Glutamatergic neuron (in vitro differentiated cells): Measurements from ENCODE around the gene DCXR. TPM values are rescaled to one million over a fixed set of nuclear protein-coding genes. Genes with fewer than 3 reads are reported as not detected.

ENCODE experiments used
- DNase-seq: peaks from one replicate; pipeline ENCODE4 v3.0.0; 2022
- H3K27ac Mint-ChIP-seq: one replicate; pipeline ENCODE4 v1.8.0; 2020; ENCODE audit warnings: mild to moderate bottlenecking, mixed read lengths, inconsistent platforms; ENCODE audit not compliant: unreplicated experiment
- H3K27me3 Mint-ChIP-seq: one replicate; pipeline ENCODE4 v1.8.0; 2020; ENCODE audit warnings: mild to moderate bottlenecking, moderate library complexity, mixed read lengths, inconsistent platforms; ENCODE audit not compliant: unreplicated experiment
- H3K36me3 Mint-ChIP-seq: one replicate; pipeline ENCODE4 v1.8.0; 2020; ENCODE audit warnings: mild to moderate bottlenecking, mixed read lengths, inconsistent platforms; ENCODE audit not compliant: unreplicated experiment
- H3K4me1 Mint-ChIP-seq: one replicate; pipeline ENCODE4 v1.8.0; 2020; ENCODE audit warnings: mild to moderate bottlenecking, low read depth, mixed read lengths, inconsistent platforms; ENCODE audit not compliant: unreplicated experiment
- H3K4me3 Mint-ChIP-seq: one replicate; pipeline ENCODE4 v1.8.0; 2020; ENCODE audit warnings: mild to moderate bottlenecking, mixed read lengths, inconsistent platforms; ENCODE audit not compliant: unreplicated experiment
- H3K9me3 Mint-ChIP-seq: one replicate; pipeline ENCODE4 v1.8.0; 2020; ENCODE audit warnings: mild to moderate bottlenecking, moderate library complexity, mixed read lengths, inconsistent platforms; ENCODE audit not compliant: unreplicated experiment
- CTCF ChIP-seq: fragments of 200-600 bp; sonication (generic); IDR thresholded peaks from one replicate; pipeline ENCODE4 v1.5.0; 2021; ENCODE audit not compliant: partially characterized antibody, unreplicated experiment
- total RNA-seq: library from RNA; stranded (reverse); fragmentation: NEBNext Ultra II Directional; extraction: Animal tissue kit (Norgen Biotek cat#: 25700); gene quantifications from one replicate; pipeline ENCODE4 v1.2.1, GENCODE V29; 2021; ENCODE audit not compliant: unreplicated experiment

Gene DCXR
- total RNA-seq, 1 donor from 2014 or later, result 89.5 TPM

DNA sequence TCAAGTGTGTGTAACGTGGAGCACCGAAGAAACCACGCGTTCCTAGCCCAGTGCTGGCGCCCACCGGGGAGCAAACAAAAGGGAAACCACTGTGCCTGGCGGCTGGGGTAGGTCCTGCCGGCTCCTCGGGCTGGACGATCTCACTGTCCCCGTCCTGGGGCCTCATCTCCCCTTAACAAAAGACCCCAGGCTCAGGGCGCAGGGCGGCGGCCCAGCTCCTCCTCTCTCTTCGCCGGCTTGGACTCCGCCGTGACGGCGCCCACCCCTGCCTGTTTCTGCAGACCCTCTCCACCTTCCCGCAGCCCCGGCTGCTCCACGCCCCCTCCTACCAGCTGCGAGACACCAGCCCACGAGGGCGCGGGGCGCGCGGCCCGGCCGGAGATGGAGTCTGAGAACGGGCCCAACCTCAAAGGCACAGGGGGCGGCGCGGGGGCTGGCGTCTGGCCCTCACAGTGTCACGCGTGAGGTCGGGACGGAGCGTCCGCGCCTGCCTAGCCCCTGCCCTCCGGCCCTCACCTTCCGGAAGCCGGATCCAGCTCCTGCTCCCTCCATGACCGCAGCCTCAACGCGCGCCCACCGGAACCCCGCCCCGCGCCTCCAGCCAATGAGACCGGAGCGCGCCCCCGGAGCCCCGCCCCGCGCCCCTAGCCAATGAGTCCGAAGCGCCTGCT lies 15.1 kb downstream of the DCXR start, which contains the start of gene CENPX:
Gene CENPX (minus strand): TSS at position 569 of the 671 bp plus-strand sequence. CDS start 17 bp downstream, at position 552.
- no peaks in the 10 kb centered on the region for H3K36me3 Mint-ChIP-seq
- no peak for DNase-seq

DNA sequence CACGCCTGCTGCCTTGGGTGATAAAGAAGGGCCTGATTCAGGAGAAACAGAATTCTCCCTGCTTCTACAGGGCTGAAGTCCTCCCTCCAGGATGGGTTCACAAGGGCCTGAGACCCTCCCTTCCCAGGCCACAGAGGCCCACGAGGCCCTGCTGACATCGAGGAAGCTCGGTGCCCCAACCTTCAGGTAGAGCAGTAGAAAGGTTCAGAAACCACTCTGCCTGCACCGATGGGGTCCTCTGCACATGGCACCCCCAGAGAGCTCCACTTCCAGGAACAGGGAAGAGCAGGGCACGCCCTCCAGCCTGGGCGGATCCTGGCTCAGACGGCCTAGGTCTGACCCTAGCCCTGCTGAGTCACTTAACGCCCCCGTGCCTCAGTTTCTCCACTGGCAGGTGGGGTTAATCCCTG lies 15.6 kb downstream of the DCXR start:
- peaks cover 7% of the 10 kb centered on the region for H3K4me1 Mint-ChIP-seq
- peak overlapping the region; percentile 38 for H3K27ac Mint-ChIP-seq
- H3K9me3 Mint-ChIP-seq, result peaks cover 3% of the 10 kb centered on the region
- peak overlapping the region; percentile 86 for H3K4me3 Mint-ChIP-seq
- H3K27me3 Mint-ChIP-seq, result peaks cover 9% of the 10 kb centered on the region
- no peak for TF ChIP-seq CTCF
- no peaks in the 10 kb centered on the region for H3K36me3 Mint-ChIP-seq
- no peak for DNase-seq

More for the DNA sequence above, 15.1 kb downstream of the DCXR start, which contains the start of gene CENPX:
- Mint-ChIP-seq H3K4me1 (peaks cover 7% of the 10 kb centered on the region), H3K4me3 (peak within 1 kb of the TSS; percentile 86), H3K9me3 (peaks cover 3% of the 10 kb centered on the region), H3K27me3 (peaks cover 9% of the 10 kb centered on the region), H3K27ac (peak within 1 kb of the TSS; percentile 38)
- TF ChIP-seq CTCF, result no peak

GRCh38 chr17:82021107-82021899 lies 16.2 kb downstream of the DCXR start:
- Mint-ChIP-seq H3K27me3 (peaks cover 7% of the 10 kb centered on the region), H3K27ac (peak overlapping the region; percentile 22)

GRCh38 chr17:82020572-82021106 lies 16.9 kb downstream of the DCXR start:
- Mint-ChIP-seq H3K27ac (no peak overlapping the region), H3K27me3 (peaks cover 7% of the 10 kb centered on the region), H3K4me1 (peaks cover 7% of the 10 kb centered on the region), H3K9me3 (peaks cover 3% of the 10 kb centered on the region), H3K4me3 (no peak overlapping the region), H3K36me3 (no peaks in the 10 kb centered on the region)
- TF ChIP-seq CTCF, result no peak
- no peak for DNase-seq

More at GRCh38 chr17:82021107-82021899, 16.2 kb downstream of the DCXR start:
- peak; percentile 22 for TF ChIP-seq CTCF
- Mint-ChIP-seq H3K36me3 (no peaks in the 10 kb centered on the region), H3K9me3 (peaks cover 3% of the 10 kb centered on the region), H3K4me3 (peak overlapping the region; percentile 86), H3K4me1 (peaks cover 7% of the 10 kb centered on the region)
- peak; percentile 79 for DNase-seq
